HG03558 (cell line): ENCODE results near the gene CHKB.

Experiments used
- ATAC-seq: cut with Tn5 transposase; IDR thresholded peaks from one replicate; pipeline ENCODE4 v1.9.1; 2021; ENCODE audit warnings: moderate number of reproducible peaks; ENCODE audit not compliant: unreplicated experiment; ENCODE audit errors: extremely low read depth

The CHKB gene

DNA sequence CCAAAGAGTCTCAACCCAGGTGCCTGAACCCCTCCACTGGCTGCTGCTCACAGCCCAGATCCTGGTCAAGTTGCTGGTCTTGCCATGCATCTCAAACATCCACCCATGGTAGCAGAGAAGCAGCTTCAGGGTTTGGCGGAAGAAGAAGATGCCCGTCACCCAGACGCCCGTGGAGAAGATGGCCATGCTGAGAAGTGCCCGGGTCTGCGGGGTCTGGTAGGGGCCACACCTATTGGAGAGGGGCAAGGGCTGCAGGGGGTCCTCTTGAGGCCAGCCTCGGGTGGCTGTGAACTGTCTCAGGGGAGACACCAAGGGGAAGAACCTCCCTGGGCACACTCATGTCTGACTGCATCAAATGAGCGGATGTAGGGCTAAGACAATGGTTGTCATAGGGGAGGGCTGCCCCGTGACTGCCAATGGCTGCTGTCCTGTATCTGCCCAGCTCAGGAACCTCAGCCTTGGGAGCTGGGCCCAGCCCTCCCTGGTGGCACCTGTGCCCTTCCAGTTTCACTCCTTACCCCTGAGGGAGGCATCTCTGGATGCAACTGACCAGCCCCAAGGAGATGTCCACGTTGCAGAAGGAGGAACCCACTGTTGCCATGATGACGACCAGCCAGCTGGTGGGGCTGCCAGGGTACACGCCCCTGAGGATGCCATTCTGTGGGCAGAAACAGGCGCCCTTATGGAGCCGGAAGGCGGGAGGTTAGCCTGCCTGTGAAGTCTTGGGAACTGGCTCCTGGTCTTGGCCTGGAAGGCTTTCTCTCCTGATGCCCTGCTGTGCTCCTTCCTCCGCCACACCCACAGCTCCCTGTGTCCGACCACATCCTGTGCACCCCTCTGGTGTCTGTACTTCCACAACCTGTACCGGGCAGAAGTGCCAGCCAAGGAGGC is 5.6 kb downstream of the CHKB start:
- no peak for ATAC-seq

GRCh38 chr22:50576070-50576469 is 6.6 kb downstream of the CHKB start:
- ATAC-seq, result no peak

- no peak for ATAC-seq
Measured at GRCh38 chr22:50575426-50575941, 7.2 kb downstream of the CHKB start.

DNA sequence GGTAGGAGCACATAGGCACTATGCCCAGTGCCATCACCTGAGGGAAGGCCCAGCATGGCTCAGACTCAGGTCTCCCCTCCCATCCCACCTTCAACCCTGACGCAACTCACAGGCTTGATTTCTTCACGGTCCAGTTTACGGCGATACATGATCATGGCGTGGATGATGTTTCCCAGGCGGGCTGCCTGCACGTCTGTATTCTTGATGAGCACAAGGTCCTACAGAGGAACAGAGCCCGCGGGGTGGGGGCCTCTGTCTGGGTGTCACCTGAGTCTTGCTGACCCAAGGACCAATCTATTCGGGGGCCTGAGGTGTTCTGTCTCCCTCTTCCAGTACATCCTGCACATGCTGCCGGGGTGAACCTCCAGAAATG is 8.3 kb downstream of the CHKB start:
- ATAC-seq, result no peak

- ATAC-seq, result no peak
Measured at GRCh38 chr22:50573491-50574382, 8.9 kb downstream of the CHKB start.

GRCh38 chr22:50572965-50573364 is 9.7 kb downstream of the CHKB start:
- no peak for ATAC-seq

DNA sequence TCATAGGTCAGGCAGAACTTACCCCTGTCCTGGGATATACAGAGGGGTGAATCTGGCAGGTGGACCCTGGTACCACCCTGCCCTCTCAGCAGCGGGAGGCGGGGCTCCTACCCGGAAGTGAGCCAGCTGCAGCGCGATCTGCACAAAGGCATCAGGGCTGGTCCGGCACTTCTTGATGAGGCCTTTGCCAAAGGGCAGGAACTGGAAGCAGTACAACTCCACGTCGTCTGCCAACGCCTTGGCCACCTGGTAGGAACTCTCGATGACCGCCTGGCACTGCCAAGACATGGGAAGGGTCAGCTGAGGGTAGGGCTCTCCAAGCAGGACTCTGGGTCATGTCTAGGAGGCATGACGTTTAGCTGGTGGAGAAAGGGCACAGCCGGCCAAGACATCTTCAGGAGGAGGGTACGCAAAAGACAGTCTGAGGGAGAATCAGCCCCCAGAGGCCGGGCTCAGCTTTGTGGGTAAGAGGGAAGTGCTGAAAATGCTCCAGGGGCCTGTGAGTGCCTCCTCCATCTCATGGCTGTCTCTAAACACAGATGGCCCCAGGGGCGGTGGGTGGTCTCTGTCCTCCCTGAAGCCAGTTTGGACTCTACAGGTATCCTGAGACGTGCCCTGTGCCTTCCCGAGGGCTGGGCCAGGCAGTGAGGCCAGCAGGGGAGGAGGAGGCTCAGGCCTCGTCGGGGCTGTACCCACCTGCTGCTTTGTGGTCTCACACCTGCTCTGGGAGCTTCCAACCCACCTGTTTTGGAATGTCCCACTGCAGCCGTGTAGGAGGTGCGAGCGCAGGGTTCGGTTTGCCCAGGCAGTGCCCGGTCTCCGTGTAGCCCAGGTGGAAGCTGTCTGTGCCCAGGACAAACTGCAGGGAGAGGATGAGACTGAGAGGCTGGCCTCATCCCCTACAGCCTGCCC is 11.1 kb downstream of the CHKB start:
- ATAC-seq, result no peak

DNA sequence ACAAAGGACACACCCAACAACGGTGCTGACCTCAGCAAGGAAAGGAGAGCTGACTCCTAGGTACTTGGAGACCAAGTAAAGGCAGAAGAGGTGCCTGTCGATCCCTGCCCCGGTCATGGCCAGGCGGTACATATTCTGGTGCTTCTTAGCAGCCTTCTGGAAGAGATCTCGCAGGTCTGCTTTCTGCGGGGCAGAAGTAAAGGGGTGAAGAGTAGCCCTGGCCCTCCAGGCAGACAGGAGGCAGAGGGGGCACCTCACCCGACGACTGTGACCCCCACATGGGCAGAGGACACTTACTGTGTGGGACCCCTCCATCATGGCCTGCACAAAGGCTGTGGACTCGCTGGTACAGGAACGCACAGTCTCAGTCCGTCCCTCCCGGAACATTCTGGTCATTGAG is 11.8 kb downstream of the CHKB start:
- no peak for ATAC-seq

GRCh38 chr22:50569896-50570535 is 12.6 kb downstream of the CHKB start:
- ATAC-seq, result no peak

- no peak for ATAC-seq
Measured at GRCh38 chr22:50569041-50569459, 13.6 kb downstream of the CHKB start.

GRCh38 chr22:50568626-50569025 is 14.0 kb downstream of the CHKB start:
- no peak for ATAC-seq

GRCh38 chr22:50567721-50568252 is 14.9 kb downstream of the CHKB start:
- no peak for ATAC-seq

GRCh38 chr22:50564289-50564688 is 18.4 kb downstream of the CHKB start:
- ATAC-seq, result no peak

GRCh38 chr22:50563413-50564160 is 19.1 kb downstream of the CHKB start:
- no peak for ATAC-seq

DNA sequence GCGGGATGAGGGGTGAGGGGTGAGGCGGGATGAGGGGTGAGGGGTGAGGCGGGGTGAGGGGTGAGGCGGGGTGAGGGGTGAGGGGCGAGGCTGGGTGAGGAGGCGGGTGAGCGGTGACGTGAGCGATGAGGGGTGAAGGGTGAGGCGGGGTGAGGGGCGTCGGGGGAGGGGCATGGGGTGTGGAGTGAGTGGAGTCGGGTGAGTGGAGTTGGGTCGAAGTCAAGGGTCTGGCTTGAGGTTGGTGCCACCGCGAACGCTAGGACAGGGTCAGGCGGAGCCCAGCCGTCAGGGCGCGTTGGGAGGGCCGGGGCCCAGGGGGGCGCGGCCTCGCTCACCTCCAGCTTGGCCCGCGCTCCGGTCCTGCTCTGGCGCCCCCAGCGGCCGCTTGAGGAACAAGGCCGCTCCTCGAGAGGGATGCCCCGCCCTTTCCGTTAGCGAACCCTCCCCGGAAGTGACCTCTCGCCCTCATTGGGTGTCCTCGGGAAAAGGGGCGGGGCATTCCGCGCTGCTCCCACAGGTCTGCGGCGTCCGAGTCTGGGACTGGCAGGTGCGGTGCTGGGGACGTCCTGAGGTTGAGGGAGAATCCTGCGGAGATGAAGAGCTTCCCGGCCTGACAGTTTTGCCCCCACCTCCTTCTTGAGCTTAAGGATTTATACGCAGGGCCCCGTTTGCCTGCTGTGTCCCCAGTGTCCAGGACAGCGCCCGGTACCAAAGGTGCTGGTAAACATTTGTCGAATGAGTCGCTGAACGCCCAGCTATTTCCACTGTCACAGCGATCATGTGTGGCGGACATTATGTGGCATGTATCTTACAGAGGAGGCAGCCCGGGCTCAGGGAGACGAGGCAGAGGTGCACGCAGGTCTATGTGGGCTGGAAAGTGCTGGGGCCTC is 19.9 kb downstream of the CHKB start, which contains the start of gene SYCE3:
TSS of gene SYCE3 (minus strand) at position 397 of the 890 bp plus-strand sequence. CDS start 6,514 bp downstream, outside the sequence.
- ATAC-seq, result peak; percentile 50

GRCh38 chr22:50561401-50562358 is 21.0 kb downstream of the CHKB start:
- no peak for ATAC-seq
